Muscle of leg (tissue), 16 donors: ENCODE results near the gene CFAP91. TPM values are rescaled to one million over a fixed set of nuclear protein-coding genes. Genes with fewer than 3 reads are reported as not detected.

Experiments used
- DNase-seq: peaks from one replicate; pipeline ENCODE4 v3.0.0; 2013
- H3K27ac ChIP-seq: one replicate; pipeline ENCODE4 v1.5.1; 2013; ENCODE audit warnings: mild to moderate bottlenecking, low read length, control low read depth
- H3K27me3 ChIP-seq: one replicate; pipeline ENCODE4 v1.6.1; 2013; ENCODE audit warnings: low read length; ENCODE audit not compliant: control insufficient read depth, insufficient read depth
- H3K36me3 ChIP-seq: one replicate; pipeline ENCODE4 v1.6.1; 2013; ENCODE audit warnings: low read length; ENCODE audit not compliant: control insufficient read depth, insufficient read depth
- H3K4me1 ChIP-seq: one replicate; pipeline ENCODE4 v1.6.1; 2013; ENCODE audit warnings: low read length; ENCODE audit not compliant: control insufficient read depth, insufficient read depth
- H3K4me3 ChIP-seq: one replicate; pipeline ENCODE4 v1.5.1; 2013; ENCODE audit warnings: low read length, control low read depth
- H3K9me3 ChIP-seq: replicated peaks from 2 replicates; pipeline ENCODE4 v1.6.1; 2013; ENCODE audit warnings: low read depth, low read length; ENCODE audit not compliant: control insufficient read depth
- WGBS: methylation state at CpG from one replicate; pipeline ENCODE4 v1.1.5; 2013; ENCODE audit warnings: missing lambda C conversion rate; ENCODE audit not compliant: insufficient coverage; 5-methylcytosine and 5-hydroxymethylcytosine counted together
- long read RNA-seq, 11 donors: transcript quantifications; one replicate each; lab custom pipeline, GENCODE V29; 2026
- polyA plus RNA-seq, 8 donors: library from polyadenylated mRNA; unstranded; fragments of 120-200 nt; gene quantifications; one replicate each; pipeline versions ENCODE4 v1.2.1 to v1.2.3, GENCODE V29; 2013; ENCODE audit warnings: inconsistent platforms in 1 of 8, low replicate concordance in 1 of 8; ENCODE audit not compliant: insufficient read length in 8 of 8, insufficient read depth in 1 of 8
- total RNA-seq: library from RNA; stranded (reverse); fragments of 120-200 nt; gene quantifications from one replicate; pipeline ENCODE4 v1.2.4, GENCODE V29; 2013

The CFAP91 gene
- total RNA-seq (1.4 TPM), polyA plus RNA-seq (1 to 10 TPM in 1 of 8 donors, under 1 TPM in 7; 0.33 to 1.0 (median 0.67) TPM)
- long read RNA-seq, donor 1 = 0 reads
- long read RNA-seq, donor 2 = 0 reads
- long read RNA-seq, donor 3 = 0 reads
- long read RNA-seq, donor 4 = 0 reads
- long read RNA-seq, donor 5 = 0 reads
- long read RNA-seq, donor 6 = 0 reads
- long read RNA-seq, donor 7 = 0 reads
- long read RNA-seq, donor 8 = 0 reads
- long read RNA-seq, donor 9 = 0 reads
- long read RNA-seq, donor 10 = 0 reads
- long read RNA-seq, donor 11 = 0 reads

- H3K4me1 ChIP-seq = peaks cover 8% of the 10 kb centered on the region
- WGBS = under 1% methylated on average over 55 of the region's 59 CpGs
- H3K27me3 ChIP-seq = peaks cover 10% of the 10 kb centered on the region
- H3K9me3 ChIP-seq = no peaks in the 10 kb centered on the region
- peak within 1 kb of the TSS; percentile 48 for H3K4me3 ChIP-seq
- peak; percentile 95 for DNase-seq
- no peaks in the 10 kb centered on the region for H3K36me3 ChIP-seq
- no peak within 1 kb of the TSS for H3K27ac ChIP-seq
These were observed at the start of gene CFAP91 for GRCh38 chr3:119702530-119703527. Gene CFAP91 (plus strand): TSS chr3:119703022. CDS start chr3:119703099, 77 bp downstream.

DNA sequence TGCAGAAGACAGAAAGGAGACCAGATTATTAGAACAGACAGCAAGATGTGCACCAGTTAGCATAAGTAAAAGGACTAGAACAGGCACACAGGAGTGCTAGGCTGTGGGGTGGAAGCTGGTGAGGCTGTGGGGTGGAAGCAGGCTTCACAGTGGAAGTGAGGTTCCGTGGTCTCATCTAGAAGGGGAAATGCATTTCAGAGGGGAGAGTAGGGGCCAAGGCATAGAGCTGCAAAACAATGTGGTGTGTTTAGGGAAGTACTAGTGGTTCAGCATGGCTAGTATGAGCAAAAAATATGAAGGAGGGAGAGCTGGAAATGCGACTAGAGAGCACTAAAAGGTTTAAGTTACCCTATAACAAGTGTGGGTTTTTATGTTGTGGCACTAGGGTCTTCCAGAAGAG, 48.9 kb upstream of the CFAP91 start:
- H3K27me3 ChIP-seq = no peaks in the 10 kb centered on the region
- 39% methylated on average over 2 of the region's 2 CpGs for WGBS
- peaks cover 7% of the 10 kb centered on the region for H3K36me3 ChIP-seq
- no peak overlapping the region for H3K27ac ChIP-seq
- H3K4me3 ChIP-seq = no peak overlapping the region
- H3K4me1 ChIP-seq = peaks cover 15% of the 10 kb centered on the region
- DNase-seq = no peak
- no peaks in the 10 kb centered on the region for H3K9me3 ChIP-seq

GRCh38 chr3:119657887-119658702, 44.7 kb upstream of the CFAP91 start:
- DNase-seq = peak; percentile 43
- H3K27me3 ChIP-seq = no peaks in the 10 kb centered on the region
- H3K36me3 ChIP-seq = peaks cover 10% of the 10 kb centered on the region
- H3K9me3 ChIP-seq = no peaks in the 10 kb centered on the region
- H3K4me3 ChIP-seq = no peak overlapping the region
- WGBS = no CpG with 5 or more reads among the region's 4 CpGs
- peaks cover 26% of the 10 kb centered on the region for H3K4me1 ChIP-seq
- H3K27ac ChIP-seq = no peak overlapping the region

DNA sequence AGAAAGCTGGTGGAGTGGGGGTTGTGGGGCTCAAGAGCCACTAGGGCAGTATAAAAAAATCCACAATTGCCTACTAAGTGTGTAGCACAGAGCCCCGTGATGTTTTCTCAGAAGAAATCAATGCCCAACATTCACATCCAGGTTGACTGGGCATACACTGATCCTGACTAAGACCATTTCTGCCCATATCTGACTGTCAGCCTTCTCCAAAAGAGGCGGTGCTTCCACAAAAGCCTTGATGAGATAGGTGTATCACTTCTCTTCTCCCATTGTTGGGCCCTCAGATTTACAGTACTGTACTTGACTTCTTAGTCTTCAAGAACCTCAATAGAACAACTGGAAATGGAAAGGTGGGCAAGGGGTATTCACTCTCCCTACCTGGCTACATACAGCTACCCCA, 43.8 kb upstream of the CFAP91 start:
- Histone ChIP-seq H3K9me3 (no peaks in the 10 kb centered on the region), H3K4me1 (peaks cover 27% of the 10 kb centered on the region), H3K27ac (peak overlapping the region; percentile 44), H3K36me3 (peaks cover 8% of the 10 kb centered on the region), H3K4me3 (peak overlapping the region; percentile 36), H3K27me3 (no peaks in the 10 kb centered on the region)
- 100% methylated on average over 1 of the region's 2 CpGs for WGBS
- no peak for DNase-seq

- Histone ChIP-seq H3K27ac (peak overlapping the region; percentile 44), H3K27me3 (no peaks in the 10 kb centered on the region), H3K4me1 (peaks cover 29% of the 10 kb centered on the region), H3K9me3 (no peaks in the 10 kb centered on the region), H3K4me3 (peak overlapping the region; percentile 36), H3K36me3 (peaks cover 8% of the 10 kb centered on the region)
- WGBS = 80% methylated on average over 6 of the region's 9 CpGs
- peak; percentile 61 for DNase-seq
These were observed 43.1 kb upstream of the CFAP91 start for GRCh38 chr3:119659606-119660291.

DNA sequence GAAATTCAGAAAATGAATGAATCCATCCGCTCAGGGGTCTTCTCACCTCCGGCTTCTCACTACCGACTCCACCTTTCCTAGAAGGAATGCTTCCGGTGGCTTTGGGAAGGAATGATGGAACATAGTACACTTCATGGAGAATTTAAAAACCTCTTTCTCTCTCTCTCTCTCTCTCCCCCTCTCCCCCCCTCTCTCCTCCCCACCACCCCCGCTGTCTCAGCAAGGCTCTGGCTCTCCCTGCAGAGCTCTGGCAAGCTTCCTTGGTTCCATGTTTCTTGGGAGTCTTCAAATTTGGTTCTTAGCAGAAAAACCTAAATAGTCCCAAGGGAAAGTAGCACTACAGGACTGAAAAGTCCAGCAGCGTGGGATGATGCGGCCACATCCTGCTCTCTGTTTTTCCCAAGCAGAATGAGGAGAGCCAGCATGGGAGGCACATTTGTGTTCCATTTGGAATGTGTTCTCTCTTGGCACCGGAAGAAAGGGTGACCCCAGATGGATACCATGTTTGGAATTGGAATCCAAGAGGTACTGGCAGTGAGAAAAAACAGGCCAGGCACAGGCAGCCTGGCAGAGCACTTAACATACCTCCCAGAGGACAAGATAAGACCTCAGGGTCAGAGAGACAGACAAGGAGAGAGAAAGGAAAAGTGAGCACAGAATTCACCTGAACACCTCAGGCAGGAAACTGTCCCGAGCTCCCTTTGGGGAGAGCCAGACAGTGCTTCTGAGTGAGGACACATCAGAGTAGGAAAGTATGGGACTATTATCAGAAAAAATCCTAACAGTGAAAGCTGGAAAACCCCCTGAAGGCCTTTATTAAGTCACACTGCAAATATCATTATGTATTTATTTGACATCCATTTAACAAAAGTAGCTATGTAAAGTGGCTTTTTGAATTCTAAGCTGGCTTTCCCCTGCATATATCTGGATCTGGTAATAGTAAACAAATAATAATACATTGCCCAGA, 42.1 kb upstream of the CFAP91 start, which contains the start of gene POPDC2:
Gene POPDC2, minus strand, starts transcription at position 116 of the 967 bp plus-strand sequence. CDS start 166 bp downstream, outside the sequence.
- DNase-seq = peak; percentile 64
- Histone ChIP-seq H3K4me1 (peaks cover 32% of the 10 kb centered on the region), H3K27ac (peak within 1 kb of the TSS; percentile 44), H3K36me3 (peaks cover 8% of the 10 kb centered on the region), H3K9me3 (no peaks in the 10 kb centered on the region), H3K4me3 (peak within 1 kb of the TSS; percentile 36), H3K27me3 (no peaks in the 10 kb centered on the region)
- WGBS = 32% methylated on average over 3 of the region's 9 CpGs

DNA sequence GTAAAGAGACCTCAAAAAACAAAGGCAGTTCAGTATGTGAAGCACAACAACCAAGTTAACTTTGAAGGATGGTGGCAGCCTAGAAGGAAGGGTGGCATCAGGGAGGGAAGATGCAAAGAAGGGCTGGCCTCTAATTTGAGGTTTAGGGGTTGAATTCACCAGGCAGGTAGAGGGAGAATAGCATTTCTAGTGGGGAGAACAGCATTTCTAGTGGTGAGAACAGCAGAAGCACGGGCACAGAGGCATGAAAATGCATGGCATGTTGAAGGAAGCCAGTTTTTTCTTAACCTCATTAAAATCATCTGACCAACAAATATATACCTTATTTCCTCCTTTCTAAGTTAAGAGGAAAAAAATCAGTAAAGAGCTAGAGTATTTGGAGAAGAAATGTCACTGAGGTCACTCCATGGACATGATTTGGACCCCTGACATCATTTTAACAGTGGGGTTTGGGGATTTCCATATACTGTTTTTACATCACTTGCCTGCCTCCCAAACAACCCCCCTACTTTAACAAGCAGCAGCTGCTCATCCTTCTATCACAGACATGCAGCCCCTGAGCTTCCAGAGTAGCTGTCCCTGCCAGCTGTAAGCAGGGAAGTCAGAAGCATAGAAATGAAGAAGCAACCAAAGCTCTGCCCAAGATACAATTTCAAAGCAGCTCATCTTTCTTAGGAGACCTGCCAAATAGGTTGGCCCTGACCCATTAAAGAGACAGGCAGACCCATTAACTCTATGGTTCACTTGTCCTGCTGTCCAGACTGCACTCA, 40.0 kb upstream of the CFAP91 start:
- peak; percentile 85 for DNase-seq
- H3K4me3 ChIP-seq = no peak overlapping the region
- no peaks in the 10 kb centered on the region for H3K9me3 ChIP-seq
- no CpG with 5 or more reads among the region's 1 CpG for WGBS
- H3K36me3 ChIP-seq = peaks cover 3% of the 10 kb centered on the region
- H3K4me1 ChIP-seq = peaks cover 32% of the 10 kb centered on the region
- peak overlapping the region; percentile 73 for H3K27ac ChIP-seq
- no peaks in the 10 kb centered on the region for H3K27me3 ChIP-seq

DNA sequence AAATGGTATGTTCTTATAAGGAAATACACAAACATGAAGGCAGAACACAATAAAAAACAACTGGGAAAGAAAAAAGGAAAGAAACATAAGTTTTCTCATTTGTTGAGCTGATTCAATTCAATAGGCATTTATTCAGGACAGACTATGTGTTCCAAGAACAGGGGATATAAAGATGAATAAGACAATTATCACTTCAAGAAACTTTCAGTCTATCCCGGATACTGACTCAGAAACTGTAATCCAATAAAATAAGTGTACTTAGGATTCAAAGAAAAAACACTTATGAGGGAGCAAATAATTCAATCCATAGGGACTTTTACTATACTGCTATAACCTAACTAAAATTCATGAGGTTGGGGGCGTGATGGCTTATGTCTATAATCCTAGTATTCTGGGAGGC, 38.9 kb upstream of the CFAP91 start:
- Histone ChIP-seq H3K36me3 (peaks cover 5% of the 10 kb centered on the region), H3K27ac (peak overlapping the region; percentile 15), H3K4me3 (no peak overlapping the region), H3K27me3 (no peaks in the 10 kb centered on the region), H3K9me3 (no peaks in the 10 kb centered on the region), H3K4me1 (peaks cover 32% of the 10 kb centered on the region)
- WGBS = no CpG with 5 or more reads among the region's 2 CpGs
- DNase-seq = no peak
